Smooth muscle cell of the brain vasculature (primary cell): Measurements from ENCODE around the gene ADGRD1.
"Not testable (repeated sequence)": the region's sequence is repeated elsewhere in the genome, so short reads cannot be mapped to it uniquely, and the experiment has no call there.

Experiments
- DNase-seq: peaks from one replicate; pipeline ENCODE4 v3.0.0-alpha.2; 2012; ENCODE audit warnings: low read depth, low spot score

ADGRD1 gene

GRCh38 chr12:131055596-131056233 lies 102.0 kb downstream of the ADGRD1 start:
- DNase-seq = no peak

- DNase-seq = no peak
These were observed 102.9 kb downstream of the ADGRD1 start for GRCh38 chr12:131056626-131057025.

- no peak for DNase-seq
These were observed 103.6 kb downstream of the ADGRD1 start for GRCh38 chr12:131057211-131057721.

DNA sequence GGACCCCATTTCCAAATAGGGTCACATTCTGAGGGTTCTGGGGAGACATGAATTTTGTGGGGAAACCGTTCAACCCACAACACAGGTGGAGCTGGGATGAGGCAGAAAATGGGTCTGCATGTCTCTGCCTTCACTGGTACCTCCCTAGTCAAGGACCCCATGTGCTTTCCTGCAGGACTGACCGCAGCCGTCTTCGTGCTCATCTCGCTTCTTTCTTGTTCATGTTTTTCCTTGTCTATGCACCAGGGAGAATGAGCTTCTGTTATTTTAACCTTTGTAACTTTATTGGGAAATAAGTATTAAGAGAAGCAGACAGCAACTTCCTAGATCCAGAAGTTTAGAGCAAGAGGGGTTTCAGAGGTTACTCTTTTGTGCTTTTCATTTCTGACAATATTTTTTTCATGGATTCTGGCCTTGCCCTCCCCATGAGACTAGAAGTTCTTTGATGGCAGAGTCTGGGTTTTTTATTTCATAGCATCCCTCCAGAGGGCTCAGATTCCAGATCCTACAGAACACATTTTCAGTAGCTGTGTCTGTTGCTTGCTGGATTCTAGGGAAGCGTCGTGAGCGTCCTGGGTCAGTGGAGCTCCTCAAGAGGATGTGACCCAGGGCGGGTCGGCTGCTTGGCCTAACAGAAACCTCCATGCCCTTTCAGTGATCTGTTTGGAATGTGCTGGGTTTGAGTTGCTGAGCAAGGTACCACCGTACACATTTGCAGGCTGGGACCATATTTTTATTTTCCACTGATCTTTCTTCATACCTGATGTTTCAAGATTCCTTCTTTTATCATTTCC lies 104.2 kb downstream of the ADGRD1 start:
- no peak for DNase-seq

DNA sequence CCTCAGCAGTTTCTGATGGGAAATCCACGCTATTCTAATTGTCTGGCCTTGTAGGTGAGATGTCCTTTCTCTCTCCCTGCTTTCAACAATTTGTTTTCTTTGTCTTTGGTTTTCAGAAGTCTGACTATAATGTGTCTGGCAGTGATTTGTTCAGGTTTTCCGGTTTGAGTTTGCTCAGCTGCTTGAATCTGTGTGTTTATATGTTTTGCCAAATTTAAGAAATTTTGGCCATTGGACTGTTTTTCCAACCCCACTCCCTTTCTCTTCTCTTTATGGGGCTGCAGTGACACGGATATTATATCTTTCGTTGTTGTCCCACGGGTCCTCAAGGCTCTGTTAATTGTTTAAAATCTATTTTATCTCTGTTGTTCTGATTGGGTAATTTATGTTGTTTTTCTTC lies 105.0 kb downstream of the ADGRD1 start:
- DNase-seq = no peak

GRCh38 chr12:131060011-131060703 lies 106.5 kb downstream of the ADGRD1 start:
- DNase-seq = no peak

DNA sequence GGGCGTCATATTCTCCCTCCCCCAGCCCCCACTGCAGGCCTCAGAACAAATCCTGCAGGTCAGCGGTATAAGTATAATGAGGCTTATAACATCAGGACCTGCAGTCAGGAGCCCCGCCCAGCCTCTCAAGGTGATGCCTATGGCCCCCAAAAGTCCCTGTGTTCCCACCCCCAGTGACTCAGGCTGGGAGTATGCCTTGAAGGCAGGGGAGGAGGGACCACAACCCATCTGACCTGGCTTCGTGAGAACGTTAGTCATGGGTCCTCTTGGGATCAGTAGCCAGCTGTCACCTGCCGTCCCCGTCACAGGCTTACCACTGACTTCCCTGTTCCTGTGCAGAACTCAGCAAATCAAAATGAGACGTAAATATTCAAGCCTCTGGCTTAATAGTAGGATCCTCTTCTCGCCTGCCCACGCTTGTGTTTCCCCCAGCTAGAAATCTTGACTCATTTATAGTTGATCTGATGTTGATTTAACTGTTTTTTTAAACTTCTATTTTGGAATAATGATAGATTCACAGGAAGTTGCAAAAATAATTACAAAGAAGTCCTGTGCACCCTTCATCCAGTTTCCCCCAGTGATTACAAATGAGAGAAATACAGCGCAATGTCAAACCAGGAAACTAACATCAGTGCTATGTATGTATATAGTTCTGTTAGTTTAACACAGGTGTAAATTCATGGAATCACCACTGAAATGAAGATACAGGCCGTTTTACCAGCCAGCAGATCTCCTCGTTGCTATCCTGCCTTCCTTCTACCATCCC lies 107.5 kb downstream of the ADGRD1 start:
- no peak for DNase-seq

GRCh38 chr12:131063413-131063812 lies 109.7 kb downstream of the ADGRD1 start:
- no peak for DNase-seq

DNA sequence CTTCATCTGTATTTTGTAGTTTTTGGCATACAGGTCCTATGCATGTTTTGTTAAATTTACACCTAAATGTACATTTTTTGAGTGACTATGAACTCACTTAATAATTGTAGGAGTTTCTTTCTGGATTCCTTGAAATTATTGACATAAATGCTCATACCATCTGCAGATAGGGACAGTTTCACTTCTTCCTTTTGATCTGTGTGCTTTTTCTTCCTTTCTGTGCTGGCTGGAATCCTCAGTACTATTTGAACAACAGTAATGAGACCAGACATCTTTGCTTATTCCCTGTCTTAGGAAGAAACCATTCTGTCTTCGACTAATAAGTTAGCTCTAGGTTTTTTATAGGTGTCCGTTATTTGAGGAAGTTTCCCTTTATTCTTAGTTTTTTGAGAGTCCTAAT lies 110.3 kb downstream of the ADGRD1 start:
- no peak for DNase-seq

GRCh38 chr12:131065279-131065678 lies 111.6 kb downstream of the ADGRD1 start:
- no peak for DNase-seq

DNA sequence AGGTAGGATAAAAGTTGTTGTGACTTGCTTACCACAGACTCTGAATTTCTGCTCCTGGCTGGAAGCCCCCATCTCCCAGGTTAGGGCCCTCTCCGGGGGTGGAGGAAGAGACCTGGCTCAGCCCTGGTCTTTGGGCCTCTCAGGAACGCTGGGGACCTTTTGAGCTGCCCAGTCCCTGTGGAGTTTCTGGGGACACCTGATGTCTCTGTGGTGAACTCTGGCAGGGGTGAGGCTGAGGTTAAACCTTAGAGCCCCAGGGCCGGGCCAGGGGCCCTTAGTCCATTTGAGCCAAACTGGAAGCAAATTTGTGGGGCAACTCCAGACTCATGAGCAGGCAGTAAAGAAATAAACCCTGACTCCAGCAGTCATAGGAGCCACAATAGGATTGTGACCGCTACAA lies 112.1 kb downstream of the ADGRD1 start:
- DNase-seq = no peak

DNA sequence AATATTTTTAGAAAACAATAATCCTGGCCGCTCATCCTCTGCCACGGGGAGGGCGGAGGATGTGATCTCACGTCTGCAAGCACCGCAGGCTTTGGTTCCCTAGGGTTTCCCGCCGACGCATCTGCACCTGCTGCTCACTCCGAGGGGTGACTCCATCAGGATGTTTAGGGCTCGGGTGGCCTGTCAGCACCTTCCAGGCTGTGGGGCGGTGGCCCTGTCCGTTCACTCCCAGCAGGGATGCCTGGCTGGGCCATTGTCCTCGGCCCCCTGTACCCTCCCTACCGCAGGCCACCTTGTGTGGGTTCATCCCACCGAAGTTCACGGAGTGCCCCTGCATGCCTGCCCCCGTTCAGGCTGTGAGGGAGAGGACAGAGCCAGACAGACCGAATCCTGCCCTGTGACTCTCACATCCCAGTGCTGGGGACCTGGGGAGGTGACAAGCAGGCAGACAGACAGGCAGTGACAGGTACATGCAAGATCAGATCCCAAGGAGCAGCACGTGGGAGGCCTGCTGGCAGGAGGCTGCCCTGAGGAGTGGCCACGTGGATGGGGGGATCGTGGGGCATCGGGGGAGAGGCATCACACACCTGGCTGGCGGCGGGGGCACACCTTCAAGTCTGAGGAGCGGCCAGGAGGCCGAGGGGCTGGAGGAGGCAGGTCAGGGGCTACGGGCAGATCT lies 112.6 kb downstream of the ADGRD1 start:
- no peak for DNase-seq

GRCh38 chr12:131066886-131067490 lies 113.3 kb downstream of the ADGRD1 start:
- no peak for DNase-seq

GRCh38 chr12:131067981-131068851 lies 114.5 kb downstream of the ADGRD1 start:
- no peak for DNase-seq

GRCh38 chr12:131068926-131069720 lies 115.4 kb downstream of the ADGRD1 start:
- DNase-seq = not testable (repeated sequence)

DNA sequence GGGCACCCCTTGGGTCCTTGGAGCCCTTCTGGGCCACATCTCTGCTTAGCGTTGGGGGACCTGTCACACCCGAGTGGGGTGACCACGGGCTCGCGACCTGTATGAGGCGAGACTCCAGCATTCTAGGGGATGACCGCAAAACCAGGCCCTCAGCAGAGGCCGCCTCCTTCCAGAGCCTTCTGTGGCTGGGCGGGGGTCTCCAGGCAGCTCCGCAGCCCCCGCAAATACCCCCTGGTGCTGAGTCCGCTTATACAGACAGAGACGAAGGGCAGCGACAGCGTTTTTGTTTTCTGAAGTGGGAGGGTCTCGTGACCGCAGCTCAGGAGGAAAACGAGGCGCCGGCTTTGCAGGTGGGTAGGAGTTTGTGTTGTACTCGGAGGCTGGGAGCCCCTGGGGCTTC lies 116.4 kb downstream of the ADGRD1 start:
- DNase-seq = not testable (repeated sequence)

- not testable (repeated sequence) for DNase-seq
These were observed 117.0 kb downstream of the ADGRD1 start for GRCh38 chr12:131070668-131071067.

GRCh38 chr12:131071234-131071820 lies 117.6 kb downstream of the ADGRD1 start:
- not testable (repeated sequence) for DNase-seq
